Spinal cord (tissue), 10 donors: Measurements from ENCODE around the gene MRPS10. TPM values are rescaled to one million over a fixed set of nuclear protein-coding genes. Genes with fewer than 3 reads are reported as not detected.

Experiments used
- DNase-seq, 6 donors: peaks; one replicate each; pipeline versions ENCODE4 v3.0.0 to v3.0.0-alpha.2; 2013 to 2015; ENCODE audit warnings: low spot score in 6 of 6, low read depth in 4 of 6
- H3K27ac ChIP-seq: one replicate; pipeline ENCODE4 v1.5.1; 2013; ENCODE audit warnings: low read depth, low read length, control low read depth
- H3K27me3 ChIP-seq: one replicate; pipeline ENCODE4 v1.6.1; 2013; ENCODE audit warnings: low read length; ENCODE audit not compliant: control insufficient read depth, insufficient read depth
- H3K36me3 ChIP-seq: one replicate; pipeline ENCODE4 v1.6.1; 2013; ENCODE audit warnings: low read length; ENCODE audit not compliant: control insufficient read depth, insufficient read depth
- H3K4me1 ChIP-seq: one replicate; pipeline ENCODE4 v1.6.1; 2013; ENCODE audit warnings: low read length; ENCODE audit not compliant: control insufficient read depth, insufficient read depth
- H3K4me3 ChIP-seq: one replicate; pipeline ENCODE4 v1.5.1; 2013; ENCODE audit warnings: low read depth, low read length, control low read depth
- H3K9me3 ChIP-seq: one replicate; pipeline ENCODE4 v1.6.1; 2013; ENCODE audit warnings: low read length; ENCODE audit not compliant: control insufficient read depth, insufficient read depth
- WGBS: methylation state at CpG from one replicate; pipeline ENCODE4 v1.1.5; 2013; ENCODE audit warnings: missing lambda C conversion rate; ENCODE audit not compliant: insufficient coverage; 5-methylcytosine and 5-hydroxymethylcytosine counted together
- polyA plus RNA-seq, 2 donors: library from polyadenylated mRNA; unstranded; fragments of 120-200 nt; gene quantifications; one replicate each; pipeline ENCODE4 v1.2.1, GENCODE V29; 2013; ENCODE audit not compliant: insufficient read length in 2 of 2
- total RNA-seq, 2 donors: library from RNA; depleted of rRNA in 1 of 2; stranded (reverse); fragments of 120-200 nt in 1 of 2; fragments of >200 nt in 1 of 2; gene quantifications; one replicate each; pipeline versions ENCODE4 v1.2.3 to v1.2.4, GENCODE V29; 2013 to 2014
- donor health status: healthy.

Gene MRPS10
- total and polyA plus RNA-seq, 4 donors: 28.8 to 45.3 (median 30.0) TPM

DNA sequence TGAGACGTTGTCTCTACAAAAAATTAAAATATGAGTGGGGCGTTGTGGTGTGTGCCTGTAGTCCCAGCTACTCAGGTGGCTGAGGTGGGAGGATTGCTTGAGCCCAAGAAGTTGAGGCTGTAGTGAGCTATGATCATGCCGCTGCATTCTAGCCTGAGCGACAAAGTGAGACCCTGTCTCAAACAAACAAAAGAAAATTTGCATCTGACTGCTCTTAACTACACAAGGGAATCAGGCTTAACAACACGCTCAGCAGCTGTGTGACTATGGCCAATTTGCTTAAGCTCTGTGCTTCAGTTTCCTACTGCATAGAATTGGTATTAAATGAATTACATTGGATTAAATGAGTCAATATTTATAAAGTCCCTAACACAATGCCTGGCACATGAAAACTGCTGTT is 24.3 kb upstream of the MRPS10 start:
- no peak for DNase-seq
- no peaks in the 10 kb centered on the region for H3K4me1 ChIP-seq
- H3K9me3 ChIP-seq: no peaks in the 10 kb centered on the region
- H3K27ac ChIP-seq: no peak overlapping the region
- 63% methylated on average over 2 of the region's 5 CpGs for WGBS
- no peak overlapping the region for H3K4me3 ChIP-seq
- peaks cover 36% of the 10 kb centered on the region for H3K36me3 ChIP-seq
- H3K27me3 ChIP-seq: no peaks in the 10 kb centered on the region

DNA sequence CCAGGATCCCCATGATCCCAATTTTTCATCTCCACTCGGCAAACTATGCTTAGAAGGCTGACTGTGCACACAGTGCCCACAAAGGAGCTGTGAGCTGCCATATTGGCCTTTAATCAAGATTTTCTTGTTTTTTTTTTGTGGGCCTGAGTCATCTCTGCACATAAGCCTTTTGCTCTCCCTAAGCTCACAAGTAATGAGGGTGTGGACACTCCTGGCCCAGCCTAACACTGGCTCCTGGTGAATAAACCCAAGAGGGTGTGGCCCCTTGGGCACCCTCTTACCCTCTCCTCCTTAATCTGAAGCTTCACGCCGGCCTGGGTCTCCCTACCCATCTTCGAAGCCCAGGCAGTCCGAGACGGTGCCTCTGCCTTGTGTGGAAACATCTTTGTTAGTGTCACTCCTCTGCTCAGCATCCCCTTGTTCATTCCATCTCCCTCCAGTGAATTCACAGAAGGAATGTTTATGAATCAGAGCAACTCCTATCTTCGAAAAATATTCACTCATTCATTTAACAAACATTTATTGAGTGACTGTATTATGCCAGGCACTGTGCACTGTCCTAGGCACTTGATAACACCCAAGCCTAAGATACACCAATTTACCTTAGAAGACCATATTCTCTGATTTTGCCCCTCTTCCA is 22.2 kb upstream of the MRPS10 start:
- peaks cover 35% of the 10 kb centered on the region for H3K36me3 ChIP-seq
- H3K4me3 ChIP-seq: no peak overlapping the region
- 89% methylated on average over 7 of the region's 7 CpGs for WGBS
- H3K9me3 ChIP-seq: no peaks in the 10 kb centered on the region
- H3K4me1 ChIP-seq: no peaks in the 10 kb centered on the region
- no peaks in the 10 kb centered on the region for H3K27me3 ChIP-seq
- H3K27ac ChIP-seq: no peak overlapping the region
- no peak for DNase-seq

DNA sequence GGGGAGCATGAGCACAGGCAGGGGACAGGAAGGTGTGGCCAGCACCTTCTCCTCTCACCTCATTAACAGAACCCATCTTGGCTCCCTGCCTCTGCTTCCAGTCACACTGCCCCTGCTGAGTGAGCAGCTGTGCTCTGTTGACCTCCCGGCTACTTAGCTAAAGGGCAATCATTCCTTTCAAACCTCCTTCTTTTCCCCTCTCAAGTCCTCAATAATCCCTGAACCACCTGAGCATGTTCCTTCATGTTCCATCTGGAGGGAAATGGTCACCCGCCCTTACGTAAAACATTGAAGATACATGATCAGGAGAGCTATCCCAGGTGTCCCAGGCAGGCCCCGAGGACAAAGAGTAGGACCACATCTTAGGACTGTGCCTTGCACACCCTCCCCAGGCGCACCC is 21.7 kb upstream of the MRPS10 start:
- no peak for DNase-seq
- Histone ChIP-seq H3K27ac (no peak overlapping the region), H3K9me3 (no peaks in the 10 kb centered on the region), H3K4me1 (no peaks in the 10 kb centered on the region), H3K4me3 (no peak overlapping the region), H3K27me3 (no peaks in the 10 kb centered on the region), H3K36me3 (peaks cover 34% of the 10 kb centered on the region)
- WGBS: 92% methylated on average over 5 of the region's 5 CpGs

DNA sequence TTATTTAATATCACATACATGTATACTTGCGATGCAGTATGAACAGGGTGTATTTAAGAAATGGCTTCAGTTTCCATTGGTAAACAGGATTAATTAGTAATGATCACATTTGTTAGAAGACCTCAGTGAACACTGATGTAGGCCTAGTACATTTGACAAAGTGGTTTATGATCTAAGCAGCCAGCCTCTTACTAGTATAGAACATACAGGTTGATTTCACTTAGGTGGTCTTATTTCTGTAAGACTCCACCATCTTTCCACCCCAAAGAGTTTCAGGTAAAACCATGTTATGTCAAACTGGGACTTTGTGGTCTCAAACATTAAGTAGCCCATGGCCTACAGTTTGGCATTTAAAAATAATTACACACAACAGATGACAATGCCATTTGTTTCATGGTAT is 20.2 kb upstream of the MRPS10 start:
- Histone ChIP-seq H3K36me3 (peaks cover 31% of the 10 kb centered on the region), H3K27me3 (no peaks in the 10 kb centered on the region), H3K4me1 (no peaks in the 10 kb centered on the region), H3K9me3 (no peaks in the 10 kb centered on the region), H3K4me3 (no peak overlapping the region), H3K27ac (no peak overlapping the region)
- no CpG with 5 or more reads among the region's 1 CpG for WGBS
- DNase-seq: no peak

DNA sequence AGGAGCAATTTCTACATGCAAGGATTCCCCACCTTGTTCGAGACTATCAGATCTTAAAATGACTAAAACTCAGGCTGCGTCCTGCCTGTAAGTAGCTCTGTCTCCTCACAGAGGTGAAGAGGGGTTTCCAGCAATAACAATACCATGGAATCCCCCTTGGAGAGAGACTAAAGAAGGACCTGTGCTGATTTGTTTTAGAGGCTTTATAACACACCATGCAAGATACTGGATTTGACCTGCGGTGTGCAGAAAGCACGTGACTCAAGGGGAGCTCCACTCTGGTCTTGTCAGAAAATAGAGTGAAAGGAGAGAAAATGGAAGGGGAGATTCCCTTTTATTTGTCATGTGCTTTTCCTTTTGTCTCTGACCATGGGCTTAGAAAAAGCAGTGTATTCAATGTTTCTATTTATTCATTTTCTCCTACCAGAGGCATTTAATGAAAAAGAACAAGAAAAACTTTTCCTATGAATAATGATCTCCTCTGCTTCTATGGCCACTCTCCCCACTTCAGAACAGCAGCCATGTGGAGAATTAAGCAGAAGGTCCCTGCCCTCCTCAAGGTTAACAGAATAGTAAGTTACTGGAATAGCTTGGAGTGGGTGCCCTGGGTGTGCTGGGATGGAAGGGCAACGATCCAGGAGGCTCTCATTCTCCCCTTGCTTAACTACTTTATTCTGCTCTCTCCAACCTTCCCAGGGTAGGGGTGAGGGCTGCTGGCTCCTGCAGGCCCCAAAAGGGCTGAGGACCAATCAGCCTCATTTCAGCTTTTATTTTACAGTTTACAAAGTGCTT is 19.2 kb upstream of the MRPS10 start:
- DNase-seq: no peak

DNA sequence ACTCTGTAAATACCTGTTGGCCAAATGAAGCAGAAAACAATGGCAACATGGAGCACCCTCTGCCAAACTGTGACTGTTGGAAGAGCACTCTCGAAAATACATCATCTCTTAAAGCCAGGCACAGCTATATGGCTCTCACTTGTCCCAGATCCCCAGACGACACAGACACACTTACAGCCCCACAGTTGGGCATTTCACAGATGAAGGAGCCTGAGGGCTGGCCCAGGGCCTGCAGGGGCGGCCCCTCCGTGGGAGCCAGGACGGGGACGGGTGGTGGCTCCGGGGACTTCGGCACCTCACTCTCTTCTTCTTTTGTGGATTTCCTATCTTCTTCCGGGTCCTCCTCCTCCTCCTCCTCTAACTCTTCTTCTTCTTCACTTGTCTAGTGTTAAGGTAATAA is 18.4 kb upstream of the MRPS10 start:
- peaks cover 31% of the 10 kb centered on the region for H3K36me3 ChIP-seq
- WGBS: 73% methylated on average over 2 of the region's 9 CpGs
- no peaks in the 10 kb centered on the region for H3K27me3 ChIP-seq
- no peak for DNase-seq
- no peak overlapping the region for H3K4me3 ChIP-seq
- no peaks in the 10 kb centered on the region for H3K9me3 ChIP-seq
- no peak overlapping the region for H3K27ac ChIP-seq
- H3K4me1 ChIP-seq: no peaks in the 10 kb centered on the region

More for the DNA sequence above, 19.2 kb upstream of the MRPS10 start:
- Histone ChIP-seq H3K4me1 (no peaks in the 10 kb centered on the region), H3K27ac (no peak overlapping the region), H3K4me3 (no peak overlapping the region), H3K27me3 (no peaks in the 10 kb centered on the region), H3K9me3 (no peaks in the 10 kb centered on the region), H3K36me3 (peaks cover 36% of the 10 kb centered on the region)
- no CpG with 5 or more reads among the region's 5 CpGs for WGBS

DNA sequence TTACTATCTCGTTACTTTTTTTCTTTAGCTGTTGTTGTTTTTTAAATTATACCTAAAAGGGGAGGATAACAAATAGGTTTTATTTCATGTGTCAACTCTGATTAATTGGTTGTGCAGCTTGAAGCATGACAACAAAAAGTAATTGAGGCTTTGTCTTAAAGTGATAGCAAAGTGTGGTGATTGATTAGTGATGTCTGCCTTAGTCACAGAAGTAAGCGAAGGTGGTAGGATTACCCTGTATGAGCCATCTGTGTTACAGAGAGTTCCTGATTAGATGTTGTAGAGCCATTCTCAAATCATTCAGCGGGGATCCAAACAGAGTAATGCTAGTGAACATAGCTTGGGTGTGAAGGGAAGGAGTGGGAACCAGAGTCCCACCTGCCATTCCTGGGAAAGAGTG is 14.4 kb upstream of the MRPS10 start:
- H3K9me3 ChIP-seq: no peaks in the 10 kb centered on the region
- WGBS: 100% methylated on average over 2 of the region's 3 CpGs
- H3K4me1 ChIP-seq: no peaks in the 10 kb centered on the region
- DNase-seq: no peak
- H3K27me3 ChIP-seq: no peaks in the 10 kb centered on the region
- no peak overlapping the region for H3K4me3 ChIP-seq
- no peak overlapping the region for H3K27ac ChIP-seq
- peaks cover 32% of the 10 kb centered on the region for H3K36me3 ChIP-seq

DNA sequence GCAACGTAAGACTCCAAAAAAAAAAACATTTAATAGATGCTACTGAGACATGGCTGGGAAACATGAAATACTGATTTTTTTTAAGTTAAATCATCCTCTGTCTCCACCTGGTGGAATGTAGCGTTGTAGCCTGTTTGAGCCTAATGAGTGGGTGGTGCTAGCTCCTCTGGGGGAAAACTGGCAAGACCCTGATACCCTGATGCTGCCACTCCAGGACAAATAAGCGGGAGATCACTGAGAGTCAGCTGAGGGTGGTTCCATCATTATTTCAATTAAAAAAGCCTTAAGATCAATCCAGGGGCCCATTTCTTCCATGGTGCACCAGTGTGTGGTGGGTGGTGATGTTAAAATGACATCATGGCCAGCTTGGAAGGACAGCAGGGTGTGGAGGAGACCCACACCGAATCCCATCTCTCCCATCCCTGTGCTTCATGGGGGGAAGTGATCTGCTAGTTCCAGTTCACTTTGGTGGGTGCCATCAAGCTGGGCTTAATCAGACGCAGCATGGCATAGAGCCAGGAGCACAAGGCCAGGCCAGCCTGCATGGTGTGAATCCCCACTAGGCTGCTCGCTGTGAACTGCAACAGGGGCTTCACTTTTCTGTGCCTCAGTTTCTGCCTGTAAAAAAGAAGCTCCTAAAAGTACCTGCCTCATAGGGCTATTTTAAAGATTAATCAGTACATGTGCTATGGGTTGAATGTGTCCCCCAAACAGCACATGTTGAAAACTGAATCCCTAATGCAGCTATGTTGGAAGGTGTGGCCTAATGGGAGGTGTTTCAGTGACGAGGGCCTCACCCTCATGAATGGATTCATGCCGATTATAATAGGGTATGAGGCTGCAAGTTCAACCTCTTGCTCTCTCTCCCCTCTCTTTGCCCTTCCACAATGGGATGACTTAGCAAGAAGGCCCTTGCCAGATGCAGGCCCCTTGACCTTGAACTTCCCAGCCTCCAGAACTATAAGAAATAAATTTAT is 13.0 kb upstream of the MRPS10 start:
- H3K36me3 ChIP-seq: peaks cover 29% of the 10 kb centered on the region
- peak in 1 of 6 donors; percentile 30 for DNase-seq
- no peak overlapping the region for H3K4me3 ChIP-seq
- 73% methylated on average over 1 of the region's 8 CpGs for WGBS
- H3K27me3 ChIP-seq: no peaks in the 10 kb centered on the region
- no peaks in the 10 kb centered on the region for H3K9me3 ChIP-seq
- no peaks in the 10 kb centered on the region for H3K4me1 ChIP-seq
- H3K27ac ChIP-seq: no peak overlapping the region

DNA sequence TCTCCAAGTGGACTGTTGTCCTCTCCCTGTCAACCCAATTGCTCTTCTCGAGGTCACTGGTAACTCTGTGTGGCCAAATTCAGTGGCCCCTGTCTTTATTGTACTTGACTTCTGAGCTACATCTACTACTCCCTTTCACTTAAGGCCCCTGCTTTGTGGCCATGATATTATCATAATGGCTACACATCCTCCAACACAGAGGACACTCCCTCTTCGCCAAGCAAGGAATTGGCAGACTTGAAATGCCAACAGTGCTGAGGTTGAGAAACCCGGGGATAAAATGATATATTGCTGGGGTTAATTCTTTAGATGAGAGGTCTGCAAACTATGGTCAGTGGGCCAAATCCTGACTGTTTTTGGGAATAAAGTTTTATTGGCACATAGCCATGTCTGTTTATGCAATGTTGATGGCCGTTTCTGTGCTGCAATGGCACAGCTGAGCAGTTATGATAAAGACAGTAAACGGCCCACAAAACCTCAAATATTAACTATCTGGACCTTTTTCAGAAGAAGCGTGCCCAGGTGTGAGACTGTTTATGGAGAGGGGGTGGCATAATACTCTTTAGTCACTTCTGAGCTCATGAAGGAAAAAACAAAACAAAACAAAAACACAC is 12.0 kb upstream of the MRPS10 start:
- H3K27ac ChIP-seq: no peak overlapping the region
- no peaks in the 10 kb centered on the region for H3K9me3 ChIP-seq
- DNase-seq: no peak
- peaks cover 29% of the 10 kb centered on the region for H3K36me3 ChIP-seq
- H3K4me3 ChIP-seq: no peak overlapping the region
- no peaks in the 10 kb centered on the region for H3K27me3 ChIP-seq
- 93% methylated on average over 2 of the region's 6 CpGs for whole genome bisulfite sequencing
- H3K4me1 ChIP-seq: no peaks in the 10 kb centered on the region
